GM10266 (cell line): ENCODE measurements around the gene ASPM.

Experiments
- DNase-seq: peaks from one replicate; pipeline ENCODE4 v3.0.0; 2012; ENCODE audit errors: extremely low spot score
- TF ChIP-seq, protein P1 (sequence below): IDR thresholded peaks from 2 replicates; pipeline ENCODE4 v1.5.1; 2012; ENCODE audit warnings: mild to moderate bottlenecking, low read depth; ENCODE audit not compliant: control insufficient read depth, insufficient read depth; ENCODE audit errors: missing control alignments

The ASPM gene

DNA sequence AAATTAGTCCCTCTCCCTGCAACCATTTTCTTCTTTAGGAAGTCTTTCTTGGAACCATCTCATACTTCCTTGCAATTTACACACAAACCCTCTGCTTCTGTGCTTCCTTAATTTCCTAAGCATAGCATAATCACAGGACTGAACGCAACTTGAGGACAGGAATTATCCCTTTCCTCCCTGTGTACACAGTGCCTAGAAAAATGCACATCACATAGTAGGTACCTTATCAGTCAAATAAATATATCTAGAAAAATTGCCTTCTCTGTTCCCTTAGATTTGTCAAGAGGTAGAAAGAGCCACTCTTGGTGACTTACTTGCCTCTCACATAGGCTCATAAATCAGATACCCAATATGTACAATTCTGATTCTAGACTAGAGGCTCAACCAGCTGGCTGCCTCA, 4.9 kb downstream of the ASPM start:
- TF ChIP-seq, protein P1, sequence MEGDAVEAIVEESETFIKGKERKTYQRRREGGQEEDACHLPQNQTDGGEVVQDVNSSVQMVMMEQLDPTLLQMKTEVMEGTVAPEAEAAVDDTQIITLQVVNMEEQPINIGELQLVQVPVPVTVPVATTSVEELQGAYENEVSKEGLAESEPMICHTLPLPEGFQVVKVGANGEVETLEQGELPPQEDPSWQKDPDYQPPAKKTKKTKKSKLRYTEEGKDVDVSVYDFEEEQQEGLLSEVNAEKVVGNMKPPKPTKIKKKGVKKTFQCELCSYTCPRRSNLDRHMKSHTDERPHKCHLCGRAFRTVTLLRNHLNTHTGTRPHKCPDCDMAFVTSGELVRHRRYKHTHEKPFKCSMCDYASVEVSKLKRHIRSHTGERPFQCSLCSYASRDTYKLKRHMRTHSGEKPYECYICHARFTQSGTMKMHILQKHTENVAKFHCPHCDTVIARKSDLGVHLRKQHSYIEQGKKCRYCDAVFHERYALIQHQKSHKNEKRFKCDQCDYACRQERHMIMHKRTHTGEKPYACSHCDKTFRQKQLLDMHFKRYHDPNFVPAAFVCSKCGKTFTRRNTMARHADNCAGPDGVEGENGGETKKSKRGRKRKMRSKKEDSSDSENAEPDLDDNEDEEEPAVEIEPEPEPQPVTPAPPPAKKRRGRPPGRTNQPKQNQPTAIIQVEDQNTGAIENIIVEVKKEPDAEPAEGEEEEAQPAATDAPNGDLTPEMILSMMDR, result no peak
- DNase-seq, result no peak

DNA sequence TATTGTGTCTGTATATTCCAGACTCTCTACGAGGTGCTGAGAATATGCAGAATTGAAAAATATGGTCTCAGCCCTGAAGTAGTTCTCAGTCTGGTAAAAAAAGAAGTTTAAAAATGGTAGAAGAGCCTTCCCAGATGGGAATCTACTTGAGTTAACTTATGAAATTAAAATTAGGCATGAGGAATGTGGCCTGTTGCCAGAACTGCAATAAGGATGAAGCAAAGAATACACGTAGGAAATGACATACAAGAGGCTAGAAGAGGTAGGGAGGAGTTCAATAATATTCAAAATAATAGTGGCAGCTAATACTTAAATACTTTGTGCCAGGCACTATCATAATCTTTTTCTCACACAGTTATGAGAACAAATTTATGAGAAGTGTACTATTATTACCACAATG, 6.3 kb downstream of the ASPM start:
- DNase-seq, result no peak
- TF ChIP-seq, protein P1, result no peak

DNA sequence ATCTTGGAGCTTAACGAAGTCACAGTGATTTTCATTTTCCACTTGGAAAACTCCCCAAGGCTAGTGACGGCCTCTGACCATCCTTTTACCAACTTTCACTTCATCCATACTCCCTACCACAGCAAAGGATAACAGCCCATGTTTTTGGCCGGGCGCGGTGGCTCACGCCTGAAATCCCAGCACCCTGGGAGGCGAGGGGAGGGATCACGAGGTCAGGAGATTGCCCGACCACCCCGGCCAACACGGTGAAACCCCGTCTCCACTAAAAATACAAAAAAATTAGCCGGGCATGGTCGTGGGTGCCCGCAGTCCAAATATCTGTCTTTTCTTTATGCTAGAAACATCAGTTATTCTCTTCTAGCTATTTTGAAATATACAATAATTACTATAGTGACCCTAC, 7.3 kb downstream of the ASPM start:
- no peak for DNase-seq
- TF ChIP-seq, protein P1, result no peak

DNA sequence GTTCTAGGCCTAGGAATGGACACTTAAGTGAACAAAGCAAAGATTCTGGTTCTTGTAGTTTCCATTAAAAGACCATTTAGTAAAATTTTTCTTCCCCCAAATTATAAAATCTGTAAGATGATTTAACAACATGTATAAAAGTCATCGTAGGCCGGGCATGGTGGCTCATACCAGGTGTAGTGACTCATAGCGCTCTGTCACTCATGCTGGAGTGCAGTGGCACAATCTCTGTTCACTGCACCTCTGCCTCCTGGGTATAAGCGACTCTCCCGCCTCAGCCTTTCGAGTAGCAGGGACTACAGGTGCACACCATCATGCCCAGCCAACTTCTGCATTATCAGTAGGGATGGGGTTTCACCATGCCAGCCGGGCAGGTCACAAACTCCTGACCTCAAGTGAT, 9.1 kb downstream of the ASPM start:
- DNase-seq, result no peak
- TF ChIP-seq, protein P1, result no peak

DNA sequence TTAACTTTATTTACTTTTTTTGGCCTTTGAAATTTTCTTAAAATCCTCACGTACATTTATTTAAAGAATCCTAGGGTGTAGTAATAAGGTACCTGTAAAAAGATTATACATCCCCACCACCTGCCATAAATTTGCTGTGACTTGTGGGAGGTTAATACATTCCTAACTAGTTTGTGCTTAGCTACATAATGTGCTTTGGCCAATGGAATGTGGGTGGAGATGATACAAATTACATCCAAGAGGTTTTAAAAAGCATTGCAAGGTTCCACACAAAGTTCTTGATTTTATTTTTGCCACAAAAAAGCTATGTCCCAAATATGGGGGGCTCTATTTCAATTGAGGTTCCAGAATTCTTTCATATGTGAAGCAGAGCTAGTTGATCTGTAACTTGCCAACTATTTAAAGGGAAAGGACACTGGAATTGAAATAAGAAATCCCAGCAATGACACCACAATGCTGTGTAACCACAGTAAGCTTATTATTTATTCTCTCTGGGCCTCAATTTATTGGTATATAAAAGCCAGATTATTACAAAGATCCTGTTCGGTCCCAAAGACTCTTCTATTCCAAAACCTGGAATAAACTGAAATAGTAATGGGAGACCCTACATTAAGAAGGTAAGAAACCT, 15.7 kb downstream of the ASPM start:
- no peak for DNase-seq

DNA sequence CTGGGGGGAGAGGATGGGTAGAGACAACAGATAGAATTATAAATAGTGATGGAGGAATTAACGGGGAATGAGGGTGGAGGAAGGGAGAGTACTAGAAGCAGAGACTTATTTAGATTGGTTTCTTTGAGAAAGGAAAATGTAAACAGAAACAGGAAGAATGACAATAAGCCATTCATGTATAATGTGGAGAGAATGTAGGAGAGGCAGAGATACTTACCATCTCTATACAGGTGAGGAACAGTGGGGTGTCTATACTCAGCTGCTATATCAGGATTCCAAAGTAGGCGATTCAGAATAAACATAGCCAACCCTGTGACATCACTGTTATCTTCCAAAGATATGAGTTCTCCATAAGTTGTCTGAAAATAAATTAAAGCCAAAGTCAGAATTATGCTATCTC, 16.8 kb downstream of the ASPM start:
- TF ChIP-seq, protein P1, result no peak

More for the DNA sequence above, 15.7 kb downstream of the ASPM start:
- TF ChIP-seq, protein P1, result no peak

DNA sequence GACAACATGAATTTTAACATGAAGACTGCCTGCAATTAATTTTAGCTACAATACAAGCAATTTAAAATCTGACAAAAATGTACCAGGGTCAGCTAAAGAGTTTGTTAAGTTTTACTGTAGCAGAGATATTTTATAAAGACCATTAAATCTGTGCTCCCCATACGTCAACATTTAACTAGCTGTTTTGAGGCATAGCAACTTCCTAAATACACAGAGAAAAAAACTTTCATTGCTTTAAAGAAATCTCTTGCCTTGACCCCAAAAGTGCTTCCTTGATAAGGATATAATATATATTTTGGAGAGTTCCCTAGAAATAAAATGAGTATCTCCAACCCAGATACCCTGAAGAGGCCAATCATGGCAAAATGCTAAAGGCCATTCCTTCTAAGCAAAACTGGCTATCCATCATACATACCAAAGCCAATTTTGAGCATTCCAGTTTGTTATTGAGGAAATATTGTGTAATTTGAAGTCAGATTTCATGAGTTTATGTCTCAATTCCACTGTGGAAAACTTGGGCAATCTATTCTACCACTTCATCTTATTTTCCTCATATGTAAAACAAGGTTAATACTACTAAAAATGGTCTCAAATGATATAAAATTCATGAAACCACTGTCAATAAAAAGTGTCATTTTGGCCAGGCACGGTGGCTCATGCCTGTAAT, 19.1 kb downstream of the ASPM start:
- TF ChIP-seq, protein P1, result no peak
- DNase-seq, result no peak

More for the DNA sequence above, 16.8 kb downstream of the ASPM start:
- DNase-seq, result no peak
